Right renal pelvis (tissue), 4 donors: ENCODE data around the gene ETF1. TPM values are rescaled to one million over a fixed set of nuclear protein-coding genes. Genes with fewer than 3 reads are reported as not detected.

Experiments used
- DNase-seq, 4 donors: peaks; one replicate each; pipeline ENCODE4 v3.0.0-alpha.2; 2013; ENCODE audit warnings: low read depth in 4 of 4, low spot score in 3 of 4, missing footprints in 1 of 4
- polyA plus RNA-seq, 4 donors: library from polyadenylated mRNA; unstranded; fragments of 120-200 nt; gene quantifications; one replicate each; pipeline ENCODE4 v1.2.1, GENCODE V29; 2013; ENCODE audit not compliant: insufficient read length in 4 of 4

ETF1 gene
- polyA plus RNA-seq, 4 donors, result 69.4 to 84.3 (median 77.9) TPM

DNA sequence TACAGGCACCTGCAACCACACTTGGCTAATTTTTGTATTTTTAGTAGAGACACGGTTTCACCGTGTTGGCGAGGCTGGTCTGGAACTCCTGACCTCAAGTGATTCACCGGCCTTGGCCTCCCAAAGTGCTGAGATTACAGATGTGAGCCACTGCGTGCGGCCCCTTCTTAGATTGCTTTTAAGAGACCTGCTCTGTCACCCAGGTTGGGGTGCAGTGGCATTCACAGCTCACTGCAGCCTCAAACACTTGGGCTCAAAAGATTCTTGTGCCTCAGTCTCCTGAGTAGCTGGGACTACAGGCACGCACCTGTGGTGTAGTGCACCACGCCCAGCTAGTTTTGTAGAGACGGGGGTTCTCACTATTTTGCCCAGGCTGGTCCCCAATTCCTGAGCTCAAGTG lies 21.2 kb upstream of the ETF1 start:
- no peak for DNase-seq

DNA sequence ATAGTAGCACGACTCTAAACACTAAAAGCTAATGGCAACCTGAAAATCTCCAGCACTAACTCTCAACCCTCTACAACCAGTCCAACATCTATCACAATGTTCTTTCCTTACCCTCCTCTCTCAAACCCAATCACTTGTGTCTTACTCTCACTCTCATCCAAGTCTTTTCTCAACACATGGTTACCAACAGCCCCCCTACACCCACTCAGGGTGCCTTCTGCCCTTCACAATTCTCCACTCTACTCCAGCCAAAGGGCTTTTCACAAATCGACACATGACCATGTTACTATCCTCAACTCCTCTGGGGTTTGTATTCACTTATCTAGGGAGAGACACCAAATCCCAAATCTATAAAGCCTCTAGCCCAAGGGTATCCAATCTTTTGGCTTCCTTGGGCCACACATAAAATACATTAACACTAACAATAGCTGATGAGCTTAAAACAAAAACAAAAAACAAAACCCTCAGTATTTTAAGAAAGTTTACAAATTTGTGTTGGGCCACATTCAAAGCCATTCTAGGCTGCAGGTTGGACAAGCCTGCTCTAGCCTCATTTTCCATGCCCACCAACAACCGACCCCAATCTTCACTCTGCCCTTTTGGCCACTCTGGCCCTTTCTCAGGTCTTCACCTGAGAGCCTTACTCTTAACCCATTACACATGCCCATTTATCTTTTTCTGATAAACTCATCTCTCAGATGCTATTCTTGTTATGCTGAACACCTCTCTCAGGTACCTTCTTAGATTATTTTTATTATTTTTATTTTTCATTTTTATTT lies 20.5 kb upstream of the ETF1 start:
- DNase-seq, result no peak

DNA sequence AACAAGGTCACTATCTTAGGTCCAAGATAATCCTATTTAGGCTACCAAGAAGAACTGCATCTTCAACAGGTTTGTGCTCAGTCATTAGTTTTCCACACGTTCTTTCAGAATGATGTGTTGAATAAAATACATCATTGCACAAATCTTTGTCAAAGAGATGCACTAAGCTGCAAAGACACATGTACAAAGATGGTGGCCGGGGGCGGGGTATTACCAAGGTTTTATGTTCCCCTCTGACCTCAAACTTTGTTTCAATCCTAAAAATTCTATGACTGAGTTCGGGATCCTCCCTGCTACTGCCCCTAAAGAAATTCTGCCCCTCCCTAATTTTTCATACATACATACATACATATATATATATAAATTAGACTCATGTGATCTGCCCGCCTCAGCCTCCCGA lies 17.9 kb upstream of the ETF1 start:
- no peak for DNase-seq

DNA sequence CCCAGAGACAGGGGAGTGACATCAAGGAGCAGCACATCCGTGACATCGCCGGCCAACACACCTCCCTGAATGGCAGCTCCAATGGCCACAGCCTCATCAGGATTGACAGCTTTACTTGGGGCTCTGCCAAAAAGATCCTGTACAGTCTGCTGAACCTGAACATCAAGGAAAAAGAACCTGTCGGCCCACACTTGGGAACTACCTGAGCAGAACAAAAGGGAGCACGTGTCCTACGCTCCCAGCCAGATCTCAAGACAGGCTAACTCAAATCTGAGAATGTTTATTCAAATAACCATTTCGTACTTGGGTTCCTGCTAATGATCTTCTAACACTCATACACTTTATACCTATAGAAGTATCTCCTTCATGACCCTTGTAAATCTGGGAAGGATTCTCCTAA lies 16.9 kb upstream of the ETF1 start:
- DNase-seq, result no peak

DNA sequence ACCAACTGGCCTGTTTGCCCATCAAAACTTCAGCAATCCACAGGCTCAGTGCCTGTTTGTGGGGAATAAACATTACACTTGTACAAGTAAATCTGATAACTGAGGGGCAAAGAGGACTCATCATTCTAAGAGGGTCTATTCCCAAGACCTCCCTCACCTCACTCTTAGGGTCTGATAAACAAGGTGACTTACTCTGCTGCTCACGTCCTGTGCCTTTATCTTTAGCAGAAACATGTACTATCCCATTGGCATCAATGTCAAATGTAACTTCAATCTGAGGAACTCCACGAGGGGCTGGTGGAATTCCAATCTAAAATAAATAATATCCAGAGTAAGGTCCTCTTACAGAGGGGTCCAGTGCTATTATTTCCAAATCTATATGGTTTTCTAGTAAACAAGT lies 14.6 kb upstream of the ETF1 start:
- DNase-seq, result no peak

DNA sequence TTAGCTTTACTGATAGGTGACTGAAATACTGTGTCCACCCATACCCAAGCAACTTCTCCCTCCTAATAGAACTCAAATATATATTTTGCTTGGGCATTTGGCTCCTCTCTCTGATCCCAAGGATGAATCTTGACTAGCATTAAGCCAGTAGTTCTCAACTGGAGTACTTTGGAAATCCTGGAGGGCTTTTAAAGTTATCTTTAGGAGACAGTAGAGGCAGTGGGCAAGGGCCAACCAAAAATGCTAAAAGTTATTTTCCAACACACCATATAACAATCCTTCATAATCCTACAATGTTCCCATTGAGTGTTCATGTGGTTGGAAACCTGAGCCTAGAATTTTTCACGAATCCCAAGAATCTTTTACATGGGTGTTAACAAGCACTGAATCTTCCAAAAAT lies 11.1 kb upstream of the ETF1 start:
- no peak for DNase-seq

DNA sequence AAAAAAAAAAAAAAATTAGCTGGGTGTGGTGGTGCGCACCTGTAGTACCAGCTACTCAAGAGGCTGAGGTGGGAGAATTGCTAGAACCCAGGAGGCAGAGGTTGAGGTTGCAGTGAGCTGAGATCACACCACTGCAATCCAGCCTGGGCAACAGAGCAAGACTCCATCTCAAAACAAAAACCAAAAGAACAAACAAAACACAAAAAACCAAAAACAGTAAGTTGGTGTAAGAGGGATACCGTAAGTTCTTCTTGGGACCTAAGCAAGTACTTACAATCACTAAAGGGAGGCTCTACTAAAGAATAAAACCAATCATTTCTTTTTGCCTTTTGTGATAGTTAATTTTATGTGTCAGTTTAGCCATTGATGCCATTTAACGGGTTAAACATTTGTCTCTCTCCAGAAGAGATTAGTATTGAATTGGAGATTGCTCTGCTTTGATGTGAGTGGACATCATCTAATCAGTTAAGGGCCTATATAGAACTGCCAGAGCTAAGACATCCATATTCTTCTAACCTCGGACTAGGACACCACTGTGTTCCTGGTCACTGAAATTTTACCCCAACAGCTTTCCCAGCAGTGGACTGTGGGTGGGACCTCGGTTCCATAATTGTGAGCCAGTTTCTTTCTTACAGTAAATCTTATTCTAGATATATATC lies 10.5 kb upstream of the ETF1 start:
- DNase-seq, result no peak

DNA sequence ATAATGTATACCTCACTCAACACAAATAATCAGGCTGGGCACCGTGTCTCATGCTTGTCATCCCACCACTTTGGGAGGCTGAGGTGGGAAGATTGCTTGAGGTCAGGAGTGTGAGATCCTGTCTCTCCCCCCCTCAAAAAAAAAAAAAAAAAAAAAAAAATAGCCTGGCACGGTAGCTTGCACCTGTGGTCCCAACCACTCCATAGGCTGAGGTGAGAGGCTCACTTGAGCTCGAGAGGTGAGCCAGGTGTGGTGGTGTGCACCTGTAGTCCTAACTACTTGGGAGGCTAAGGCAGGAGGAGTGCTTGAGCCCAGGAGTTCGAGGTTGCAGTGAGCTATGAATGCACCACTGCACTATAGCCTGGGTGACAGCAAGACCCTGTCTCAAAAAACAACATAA lies 9.6 kb upstream of the ETF1 start:
- no peak for DNase-seq

DNA sequence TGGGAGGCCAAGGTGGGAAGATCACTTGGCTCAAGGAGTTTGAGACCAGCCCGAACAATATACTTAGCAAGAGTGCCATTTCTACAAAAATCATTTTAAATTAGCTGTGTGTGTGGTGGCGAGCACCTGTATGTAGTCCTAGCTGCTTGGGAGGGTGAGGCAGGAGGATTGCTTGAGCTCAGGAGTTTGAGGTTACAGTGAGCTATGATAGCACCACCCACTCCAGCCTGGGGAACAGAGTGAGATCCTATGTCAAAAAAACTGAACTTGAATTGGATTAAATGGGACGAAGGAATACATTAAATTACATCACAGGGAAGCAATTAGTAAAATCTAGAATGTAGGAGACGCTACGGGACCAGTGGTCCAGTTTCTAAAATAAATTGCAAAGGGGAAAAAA lies 6.4 kb upstream of the ETF1 start:
- DNase-seq, result no peak

DNA sequence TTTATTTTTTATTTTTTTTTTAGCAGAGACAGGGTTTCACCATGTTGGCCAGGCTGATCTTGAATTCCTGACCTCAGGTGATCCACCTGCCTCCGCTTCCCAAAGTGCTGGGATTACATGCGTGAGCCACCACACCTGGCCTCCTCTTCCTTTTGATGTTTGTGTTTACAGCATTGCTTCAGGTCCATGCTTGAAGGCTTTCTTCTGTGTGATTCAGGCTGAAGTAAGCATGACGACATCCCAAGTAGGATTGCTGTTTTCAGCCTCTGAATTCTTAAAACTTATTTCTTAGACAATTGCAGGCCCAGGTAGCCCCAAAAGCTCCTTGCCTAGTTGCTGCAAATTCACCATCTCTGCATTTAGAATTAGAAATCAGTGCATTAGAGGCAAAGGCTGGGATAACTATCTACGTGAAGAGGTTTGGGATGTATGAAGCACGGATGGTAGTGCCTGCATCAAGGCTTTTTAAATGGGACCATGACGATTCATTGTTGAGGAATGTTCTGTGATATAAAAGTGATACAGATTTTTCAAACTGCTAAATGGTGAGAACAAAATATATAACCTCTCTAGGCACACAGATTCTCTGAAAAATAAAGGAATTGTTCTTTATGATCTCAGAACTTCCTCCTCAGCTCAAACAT lies 3.0 kb upstream of the ETF1 start:
- no peak for DNase-seq

DNA sequence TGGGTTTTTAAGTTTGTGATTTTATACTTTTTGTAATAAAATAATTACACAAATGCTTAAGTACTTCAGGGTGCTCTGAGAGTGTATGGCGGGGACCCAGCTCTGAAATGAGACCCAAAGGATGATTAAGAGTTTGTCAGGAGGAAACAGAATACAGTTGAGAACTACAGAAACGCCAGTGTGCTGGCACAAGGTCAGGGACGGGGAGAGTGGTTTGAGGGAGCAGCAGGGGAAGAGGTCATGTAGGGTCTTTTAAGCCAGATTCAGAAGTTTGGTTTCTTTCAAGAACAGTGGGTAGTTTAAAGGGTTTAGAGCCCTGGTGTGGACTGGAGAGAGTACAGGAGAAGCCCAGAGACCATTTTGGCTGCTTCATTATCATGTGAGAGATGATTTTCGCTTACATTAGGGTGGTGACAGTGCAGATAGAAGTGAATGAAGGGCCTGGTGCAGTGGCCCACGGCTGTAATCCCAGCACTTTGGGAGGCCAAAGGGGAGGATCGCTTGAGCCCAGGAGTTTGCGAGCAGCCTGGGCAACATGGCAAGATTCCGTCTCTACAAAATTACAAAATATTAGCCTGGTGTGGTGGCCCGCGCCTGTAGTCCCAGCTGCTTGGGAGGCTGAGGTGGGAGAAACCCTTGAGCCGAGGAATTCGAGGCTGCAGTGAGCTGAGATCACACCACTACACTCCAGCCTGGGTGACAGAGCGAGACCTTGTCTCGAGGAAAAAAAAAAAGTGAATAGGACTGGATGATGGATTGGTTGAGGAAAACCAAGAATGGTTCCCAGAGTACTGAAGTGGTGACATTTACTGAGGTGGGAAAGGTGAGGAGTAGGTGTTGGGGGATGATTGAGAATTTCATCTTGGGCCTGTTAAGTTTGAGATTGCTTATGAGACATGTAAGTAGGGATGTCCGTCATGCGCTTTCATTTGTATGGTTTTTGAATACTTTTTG lies 1.4 kb upstream of the ETF1 start:
- DNase-seq, result no peak

DNA sequence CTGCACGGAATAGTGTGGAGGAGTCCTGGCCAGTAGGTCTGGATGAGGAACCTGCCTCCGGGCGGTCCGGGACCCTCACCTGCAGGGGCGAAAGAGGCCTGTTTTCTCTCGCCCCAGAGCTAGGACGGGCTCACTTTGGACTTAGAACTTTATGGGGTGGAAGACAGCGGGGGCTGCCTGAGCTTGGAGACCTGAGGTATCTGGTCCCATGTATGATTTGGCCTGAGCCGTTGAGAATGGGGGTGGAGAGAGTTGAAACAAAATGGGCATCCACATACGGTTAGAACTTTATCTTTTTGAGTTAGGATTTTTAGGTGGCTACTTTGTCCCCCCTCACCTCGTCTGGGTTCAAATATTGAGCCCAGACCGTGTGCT lies 681 bp upstream of the ETF1 start:
- no peak for DNase-seq

DNA sequence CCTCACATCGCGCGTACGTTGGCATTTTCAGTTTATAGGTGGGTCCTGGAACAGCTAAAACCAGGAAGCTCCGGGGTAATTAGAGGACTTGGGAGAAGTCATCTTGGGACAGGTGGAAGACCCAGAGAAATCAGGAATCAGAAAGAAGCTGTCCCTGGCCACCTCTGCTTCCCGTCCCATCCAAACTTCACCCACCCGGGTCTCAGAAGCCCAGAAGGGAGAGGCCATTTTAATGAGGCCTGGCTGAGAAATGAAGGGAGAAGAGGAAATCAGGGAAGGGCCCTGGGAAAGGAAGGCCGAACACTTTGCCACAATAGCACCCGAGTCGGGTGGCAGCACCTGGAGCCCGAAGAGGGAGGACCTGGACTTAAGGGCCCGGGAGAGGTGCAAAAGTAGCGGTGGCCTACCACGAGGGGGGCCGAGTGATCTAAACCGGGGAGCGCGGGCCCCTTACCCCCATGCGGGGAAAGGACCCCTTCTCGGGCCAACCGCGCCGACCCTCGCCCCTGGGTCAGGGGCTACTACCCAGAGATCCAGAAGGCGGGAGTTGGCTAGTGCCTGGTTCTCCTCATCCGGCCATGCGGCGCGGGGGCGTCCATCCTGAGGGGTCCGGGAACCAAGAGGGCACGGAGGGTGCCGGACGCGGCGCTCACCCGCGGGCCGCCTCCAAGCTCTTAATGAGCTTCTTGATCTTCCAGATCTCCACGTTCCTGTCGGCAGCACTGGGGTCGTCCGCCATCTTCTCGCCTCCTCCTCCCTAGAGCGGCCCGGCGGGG lies 668 bp downstream of the ETF1 start:
- no peak for DNase-seq

DNA sequence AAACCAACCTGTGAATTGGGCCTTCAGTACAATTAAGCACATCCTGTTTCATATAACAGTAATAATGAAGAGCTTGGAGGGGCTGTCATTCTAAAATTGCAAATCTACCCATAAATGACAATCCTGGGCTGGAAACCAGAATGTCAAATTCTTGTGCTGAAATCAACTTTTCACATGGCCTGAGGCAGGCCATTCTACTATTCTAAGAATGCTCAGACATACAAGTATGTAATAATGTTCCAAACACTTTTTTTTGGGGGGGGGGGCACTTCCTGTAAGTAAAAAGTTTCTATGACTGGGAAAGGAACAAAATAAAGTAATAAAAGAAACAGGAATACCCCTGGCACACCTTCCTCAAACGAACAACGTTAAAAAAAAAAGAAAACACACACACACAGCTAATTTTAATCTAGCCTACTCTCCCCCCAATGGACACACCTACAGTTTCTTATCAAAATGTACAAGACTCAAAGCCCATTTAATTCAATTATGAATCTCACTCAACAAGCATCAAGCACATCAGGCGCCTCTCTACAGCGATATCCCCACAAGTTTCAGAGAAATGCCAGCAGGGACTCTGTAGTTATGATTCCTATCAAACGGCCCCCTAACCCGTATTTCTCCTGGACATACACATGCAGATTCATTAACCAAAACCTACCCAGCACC lies 1.4 kb downstream of the ETF1 start:
- DNase-seq, result no peak

DNA sequence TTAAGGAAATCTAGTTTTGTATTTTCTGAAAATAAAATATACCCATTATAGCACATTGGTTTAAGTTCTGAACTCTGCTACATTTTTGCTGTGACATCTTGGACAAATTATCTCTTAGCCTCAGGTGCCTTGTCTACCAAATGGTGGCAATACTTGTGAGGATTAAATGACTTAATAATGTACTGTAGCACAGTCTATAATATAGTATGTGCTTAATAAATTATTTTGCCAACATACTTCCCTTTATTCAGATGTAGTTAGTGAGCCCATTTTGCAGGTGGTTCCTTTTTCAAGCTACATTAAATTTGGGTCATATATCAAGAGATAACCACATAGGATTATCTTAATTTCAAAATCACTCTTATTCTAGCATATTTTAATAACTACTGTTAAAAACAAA lies 3.2 kb downstream of the ETF1 start:
- no peak for DNase-seq

DNA sequence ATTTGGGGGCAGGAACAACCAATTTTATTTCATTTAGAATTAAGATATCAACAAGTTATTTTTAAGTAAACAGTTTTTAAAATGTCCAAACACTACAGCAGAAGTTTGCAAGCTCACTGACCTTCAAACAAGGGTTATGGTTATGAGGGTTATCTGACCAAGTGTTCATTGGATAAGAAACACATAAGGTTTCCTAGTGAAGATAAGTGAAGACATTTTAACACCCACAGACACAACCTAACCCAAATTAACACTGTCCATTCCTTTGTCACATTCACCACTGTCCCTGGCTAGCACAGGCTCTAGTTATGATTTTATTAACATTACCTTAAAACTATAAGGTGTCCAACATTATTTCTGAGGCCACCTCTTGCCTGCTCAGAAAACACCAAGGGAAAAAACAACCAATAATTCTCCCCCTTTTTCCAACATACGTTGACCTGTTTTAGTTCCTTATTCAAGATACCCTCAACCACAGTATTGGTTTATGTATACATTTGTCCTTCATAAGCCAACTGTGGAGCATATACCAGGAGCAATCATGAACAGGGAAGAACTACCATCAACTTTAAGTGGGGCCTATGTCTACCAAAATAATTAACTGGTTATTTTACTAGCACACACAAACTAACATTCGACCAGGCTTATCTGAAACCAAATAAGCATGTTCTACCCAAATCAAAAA lies 4.0 kb downstream of the ETF1 start:
- DNase-seq, result no peak

DNA sequence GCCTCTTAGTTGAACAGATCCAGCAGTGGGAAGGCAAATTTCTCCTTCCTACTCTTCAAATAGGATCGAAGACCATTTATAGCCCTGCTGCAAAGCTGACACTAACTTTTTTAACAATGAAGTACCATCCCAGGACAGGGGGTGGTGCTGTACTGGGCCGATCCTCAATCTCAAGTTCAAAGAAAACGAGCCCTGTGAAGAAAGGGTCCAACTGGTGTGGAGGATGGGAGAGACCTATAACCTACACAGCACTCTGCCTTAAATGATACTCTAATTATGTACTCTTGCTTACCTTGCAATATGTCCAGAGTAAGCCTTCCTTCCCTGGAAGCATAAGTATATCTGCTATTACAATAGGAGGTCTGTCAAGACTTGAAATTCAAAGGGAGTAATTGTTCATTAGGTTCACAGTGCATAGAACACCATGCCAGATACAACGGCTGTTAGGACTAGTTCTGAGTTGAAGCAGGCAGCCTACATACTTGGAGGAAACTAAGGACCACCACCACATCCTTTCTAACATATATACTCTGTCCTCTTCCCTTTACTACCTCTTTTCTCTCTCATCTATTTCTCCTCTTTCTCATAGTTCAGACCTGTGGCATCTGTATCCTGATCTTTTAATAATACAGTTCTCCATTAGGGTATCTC lies 6.2 kb downstream of the ETF1 start:
- DNase-seq, result no peak

DNA sequence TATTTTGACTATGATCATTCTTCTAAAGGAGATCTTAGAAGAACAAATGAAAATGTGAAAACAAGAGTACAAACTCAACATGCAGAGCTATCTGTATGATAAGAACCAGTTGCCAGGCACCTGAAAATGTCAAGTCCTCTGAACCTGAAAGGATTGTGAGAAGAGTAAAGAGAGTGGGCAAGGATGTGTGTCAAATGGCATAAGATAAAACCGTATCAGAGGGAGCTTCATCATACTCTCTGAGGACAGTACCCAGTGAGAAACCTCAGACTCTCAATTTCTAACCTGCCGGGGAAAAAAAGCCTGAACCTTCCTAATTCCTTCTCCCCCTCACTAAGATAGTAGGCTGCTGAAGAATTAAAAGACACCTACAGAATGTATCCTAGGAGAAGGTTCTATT lies 6.8 kb downstream of the ETF1 start:
- DNase-seq, result no peak
